HG03457 (cell line): ENCODE results near the gene TMEM119.
"Not testable (repeated sequence)": the region's sequence is repeated elsewhere in the genome, so short reads cannot be mapped to it uniquely, and the experiment has no call there.

Experiments used
- ATAC-seq: cut with Tn5 transposase; IDR thresholded peaks from one replicate; pipeline ENCODE4 v1.9.1; 2021; ENCODE audit warnings: moderate number of reproducible peaks; ENCODE audit not compliant: unreplicated experiment

The TMEM119 gene

GRCh38 chr12:108635201-108635996 lies 37.5 kb upstream of the TMEM119 start:
- ATAC-seq: peak; percentile 37

DNA sequence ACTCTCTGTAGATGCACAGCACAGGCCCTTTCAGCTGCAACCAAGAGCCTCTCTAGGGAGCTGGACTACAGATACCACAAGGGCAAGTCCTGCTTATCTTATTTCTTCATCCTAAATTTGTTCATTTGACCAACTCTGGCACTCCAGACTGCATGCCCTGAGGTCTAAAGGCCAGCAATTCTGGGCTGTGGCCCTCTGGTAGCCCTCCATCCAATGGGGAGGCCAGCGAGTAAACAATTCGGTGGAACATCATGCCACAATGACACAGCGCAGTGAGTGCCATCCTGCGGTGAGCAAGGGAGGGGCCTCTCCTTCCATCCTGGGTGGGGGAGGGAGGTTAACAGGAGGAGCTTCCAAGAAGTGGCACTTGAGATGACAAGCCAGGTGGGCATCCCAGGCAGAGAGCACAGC lies 36.5 kb upstream of the TMEM119 start:
- ATAC-seq: no peak

DNA sequence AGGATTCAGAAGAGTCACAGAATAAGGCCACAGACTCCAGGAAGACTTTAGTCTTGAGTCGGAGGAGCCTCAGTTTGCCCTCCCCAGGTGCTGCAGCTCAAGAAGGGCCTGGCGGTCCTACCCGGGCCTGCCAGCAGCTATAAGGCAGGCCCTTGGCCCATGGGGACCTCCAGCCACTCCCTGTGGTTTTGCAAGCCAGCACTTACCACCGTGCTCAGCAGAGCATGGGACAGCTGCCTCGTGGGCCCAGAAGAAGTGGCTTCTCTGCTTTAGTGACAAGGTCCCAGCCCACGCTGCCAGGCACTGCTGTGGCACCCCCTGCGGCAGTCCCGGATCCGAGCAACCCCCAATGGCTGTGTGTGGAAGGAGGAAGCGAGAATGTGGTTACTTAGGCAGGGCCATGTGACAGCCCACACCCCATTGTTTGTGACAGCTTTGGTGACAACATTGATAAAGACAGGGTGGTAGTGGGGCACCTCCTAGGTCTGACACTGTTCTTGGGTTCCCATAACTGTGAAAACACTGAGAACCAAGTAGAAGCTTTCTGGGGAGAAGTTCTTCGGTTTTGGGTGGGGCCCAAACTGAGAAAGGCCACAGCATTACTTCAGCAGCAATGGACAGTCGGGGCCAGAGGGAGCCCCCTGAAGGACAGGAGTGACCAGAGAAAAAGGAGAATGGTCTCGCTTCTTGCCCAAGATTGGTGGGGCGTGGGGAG lies 35.8 kb upstream of the TMEM119 start, which contains the start of gene SELPLG:
SELPLG (minus strand) TSS at position 361 of the 715 bp plus-strand sequence. CDS start 9,587 bp downstream, outside the sequence.
- peak; percentile 41 for ATAC-seq

GRCh38 chr12:108633081-108633533 lies 35.2 kb upstream of the TMEM119 start:
- no peak for ATAC-seq

DNA sequence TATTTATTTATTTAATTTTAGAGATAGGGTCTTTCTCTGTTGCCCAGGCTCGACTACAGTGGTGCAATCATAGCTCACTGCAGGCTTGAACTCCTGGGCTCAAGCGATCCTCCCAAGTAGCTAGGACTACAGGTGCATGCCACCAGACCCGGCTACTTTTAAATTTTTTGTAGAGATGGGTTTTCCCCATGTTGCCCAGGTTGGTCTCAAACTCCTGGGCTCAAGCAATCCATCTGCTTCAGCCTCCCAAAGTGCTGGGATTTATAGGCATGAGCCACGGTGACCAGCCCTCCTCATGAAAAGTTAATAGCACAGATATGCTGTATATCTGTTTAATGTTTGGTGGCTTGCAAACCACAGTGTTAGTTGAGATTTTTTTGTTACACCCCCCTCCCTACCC lies 33.4 kb upstream of the TMEM119 start:
- not testable (repeated sequence) for ATAC-seq

DNA sequence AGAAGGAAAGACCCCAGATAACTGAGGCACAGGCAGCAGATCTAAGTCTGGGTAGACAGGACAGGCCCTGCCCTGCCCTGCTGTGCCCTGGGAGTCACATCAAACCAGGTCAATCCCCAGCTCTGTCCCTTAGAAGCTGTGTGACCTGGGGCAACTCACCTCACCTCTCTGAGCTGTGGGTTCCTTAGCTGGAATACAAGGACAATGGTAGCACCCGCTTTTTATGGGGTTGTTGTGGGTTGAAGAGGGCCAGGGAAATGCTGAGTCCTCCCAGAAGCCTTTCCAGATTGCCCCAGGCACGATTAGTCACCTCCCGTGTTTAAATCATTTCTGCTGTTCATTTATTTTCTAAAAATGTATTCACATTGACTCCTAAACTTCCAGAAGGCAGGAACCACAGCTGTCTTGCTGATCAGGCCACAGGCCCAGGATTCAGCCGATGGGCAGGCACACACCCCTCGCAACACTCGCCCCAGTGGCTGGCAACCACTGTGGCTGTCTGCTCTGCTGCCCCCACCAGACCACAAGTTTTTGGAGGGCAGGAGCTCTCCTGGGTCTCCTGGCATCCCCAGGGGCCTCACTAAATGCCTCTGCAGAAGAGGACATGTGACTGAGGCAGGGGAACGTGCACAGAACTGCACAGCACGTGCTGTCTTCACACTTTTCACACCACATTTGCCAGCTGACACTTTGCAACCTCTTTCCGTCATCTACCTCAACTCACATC lies 32.8 kb upstream of the TMEM119 start:
- no peak for ATAC-seq

- ATAC-seq: no peak
Measured at GRCh38 chr12:108629824-108630476, 32.1 kb upstream of the TMEM119 start.

- ATAC-seq: no peak
Measured at GRCh38 chr12:108629151-108629550, 31.3 kb upstream of the TMEM119 start.

DNA sequence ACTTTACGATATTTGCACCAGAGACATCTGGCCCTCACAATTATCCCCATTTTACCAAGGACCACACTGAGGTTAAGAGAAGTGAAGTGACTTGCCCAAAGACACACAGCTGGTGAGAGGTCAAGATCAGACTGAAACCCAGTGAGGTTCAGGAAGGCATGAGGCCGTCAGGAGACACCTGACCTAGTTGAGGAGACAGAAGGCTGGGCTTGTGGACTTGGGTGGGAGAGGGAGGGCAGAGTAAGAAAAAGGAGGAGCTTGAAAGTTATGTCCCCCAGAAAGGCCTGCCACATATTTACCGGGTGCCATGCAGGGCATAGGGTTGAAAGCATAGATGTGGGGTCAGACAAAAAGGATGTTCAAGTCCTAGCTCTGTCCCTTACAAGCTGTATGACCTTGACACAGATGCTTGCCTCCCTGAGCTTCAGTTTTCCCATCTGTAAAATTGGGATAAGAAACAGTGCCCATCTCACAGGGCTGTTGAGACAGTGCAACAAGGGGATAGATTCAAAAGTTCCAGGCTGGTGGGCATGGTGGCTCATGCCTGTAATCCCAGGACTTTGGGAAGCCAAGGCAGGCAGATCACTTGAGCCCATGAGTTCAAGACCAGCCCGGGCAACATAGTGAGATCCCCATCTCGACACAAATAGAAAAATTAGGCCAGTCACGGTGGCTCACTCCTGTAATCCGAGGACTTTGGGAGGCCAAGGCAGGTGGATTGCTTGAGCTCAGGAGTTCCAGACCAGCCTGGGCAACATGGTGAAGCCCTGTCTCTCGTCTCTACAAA lies 29.4 kb upstream of the TMEM119 start:
- ATAC-seq: no peak

DNA sequence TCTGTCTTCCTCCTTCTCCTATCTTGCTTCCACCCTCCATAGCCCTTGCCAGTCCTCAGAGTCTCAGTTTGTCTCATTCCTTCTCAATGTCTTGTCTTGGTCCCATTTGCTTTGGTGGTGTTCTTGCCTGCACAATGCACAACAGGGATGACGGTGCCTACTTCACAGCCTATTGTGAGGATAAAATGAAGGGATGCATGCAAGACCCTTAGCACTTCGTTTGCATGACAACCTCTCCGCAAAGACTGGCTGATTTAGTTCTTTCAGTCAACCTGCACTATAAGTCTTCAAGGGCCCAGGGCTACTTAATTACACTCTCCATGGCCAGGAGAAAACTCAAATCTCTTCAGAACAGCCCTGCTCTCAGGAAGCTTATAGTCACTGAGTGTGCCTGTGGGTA lies 27.3 kb upstream of the TMEM119 start:
- no peak for ATAC-seq

DNA sequence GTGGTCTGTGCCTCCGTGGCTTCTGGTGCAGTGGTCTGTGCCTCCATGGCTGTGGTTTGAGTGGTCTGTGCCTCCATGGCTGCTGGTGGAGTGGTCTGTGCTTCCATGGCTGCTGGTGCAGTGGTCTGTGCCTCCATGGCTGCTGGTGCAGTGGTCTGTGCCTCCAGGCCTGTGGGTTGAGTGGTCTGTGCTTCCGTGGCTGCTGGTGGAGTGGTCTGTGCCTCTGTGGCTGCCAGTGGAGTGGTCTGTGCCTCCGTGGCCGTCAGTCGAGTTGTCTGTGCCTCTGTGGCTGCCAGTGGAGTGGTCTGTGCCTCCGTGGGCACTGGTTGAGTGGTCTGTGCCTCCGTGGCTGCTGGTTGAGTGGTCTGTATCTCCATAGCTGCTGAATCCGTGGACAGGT lies 25.7 kb upstream of the TMEM119 start:
- ATAC-seq: no peak

DNA sequence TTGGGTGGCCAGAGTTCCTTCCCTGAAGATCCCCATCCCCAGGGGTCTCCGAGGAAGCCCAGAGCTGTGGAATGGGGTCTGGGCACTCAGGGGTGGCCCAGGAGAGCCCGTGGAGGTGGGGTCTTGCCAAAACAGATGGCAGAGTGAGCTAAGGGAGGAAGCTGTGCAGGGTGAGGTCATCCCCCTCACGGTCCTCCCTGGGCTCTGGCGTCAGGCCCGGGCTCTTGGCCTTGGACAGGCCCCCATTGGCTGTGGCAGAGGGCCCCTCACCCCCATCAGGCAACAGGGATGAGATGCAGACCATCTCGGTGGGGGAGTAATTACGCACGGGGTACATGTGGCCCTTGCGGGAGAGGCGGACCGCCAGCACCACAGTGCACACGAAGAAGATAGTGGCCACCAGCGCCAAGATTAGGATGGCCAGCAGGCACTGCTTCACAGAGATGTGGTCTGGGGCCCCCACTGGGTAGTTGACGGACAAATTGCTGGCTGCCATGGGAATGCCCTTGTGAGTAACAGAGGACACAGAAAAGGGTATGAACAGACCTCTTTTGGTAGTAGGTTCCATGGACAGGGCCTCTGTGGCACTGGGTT lies 25.1 kb upstream of the TMEM119 start:
- no peak for ATAC-seq

GRCh38 chr12:108622421-108622820 lies 24.5 kb upstream of the TMEM119 start:
- ATAC-seq: no peak

DNA sequence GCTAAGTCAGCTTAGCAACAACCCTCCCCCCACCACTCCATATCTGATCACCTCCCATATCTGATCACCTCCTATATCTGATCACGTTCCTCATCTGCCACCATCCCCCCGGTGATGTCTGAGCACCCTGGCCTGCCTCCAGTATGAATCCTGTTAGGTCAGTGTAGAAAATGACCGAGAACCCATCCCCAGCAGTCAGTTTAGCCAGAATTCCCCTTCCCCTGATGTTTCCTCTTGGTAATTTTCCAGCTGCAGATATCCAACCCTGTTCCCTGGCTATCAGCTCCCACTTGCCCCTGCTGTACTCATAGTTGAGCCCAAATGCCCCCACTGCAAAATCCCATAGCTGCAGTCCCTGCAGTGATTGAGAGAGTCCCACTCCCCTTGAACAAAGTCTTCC lies 23.3 kb upstream of the TMEM119 start:
- ATAC-seq: no peak

DNA sequence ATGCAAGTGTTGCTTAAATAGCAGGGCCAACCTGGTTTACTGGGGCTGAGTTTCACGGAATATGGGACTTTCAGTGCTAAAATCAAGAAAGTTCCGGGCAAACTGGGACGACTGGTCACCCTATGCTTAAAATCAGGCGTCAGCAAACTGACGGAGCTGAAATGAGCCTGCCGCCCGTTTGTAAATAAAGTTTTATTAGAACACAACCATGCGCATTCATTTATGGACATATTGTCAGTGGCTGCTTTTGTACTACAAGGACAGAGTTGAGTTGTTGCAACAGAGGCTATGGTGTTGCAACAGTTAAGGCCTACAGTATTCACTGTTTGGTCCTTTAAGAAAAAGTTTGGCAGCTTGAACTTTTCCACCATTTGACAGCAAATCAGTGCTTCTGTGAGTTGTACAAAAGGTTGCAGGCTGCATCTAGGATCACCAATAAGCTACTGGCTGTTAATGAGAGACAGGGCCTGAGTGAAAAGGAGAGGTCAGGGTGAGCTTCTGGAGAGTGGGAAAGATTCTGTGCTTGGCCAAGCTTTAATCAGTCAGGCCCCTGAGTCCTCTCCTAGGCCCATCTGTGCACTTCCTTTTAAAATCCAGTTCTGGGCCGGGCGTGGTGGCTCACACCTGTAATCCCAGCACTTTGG lies 22.5 kb upstream of the TMEM119 start:
- ATAC-seq: no peak

- no peak for ATAC-seq
Measured at GRCh38 chr12:108619369-108620160, 21.7 kb upstream of the TMEM119 start.

DNA sequence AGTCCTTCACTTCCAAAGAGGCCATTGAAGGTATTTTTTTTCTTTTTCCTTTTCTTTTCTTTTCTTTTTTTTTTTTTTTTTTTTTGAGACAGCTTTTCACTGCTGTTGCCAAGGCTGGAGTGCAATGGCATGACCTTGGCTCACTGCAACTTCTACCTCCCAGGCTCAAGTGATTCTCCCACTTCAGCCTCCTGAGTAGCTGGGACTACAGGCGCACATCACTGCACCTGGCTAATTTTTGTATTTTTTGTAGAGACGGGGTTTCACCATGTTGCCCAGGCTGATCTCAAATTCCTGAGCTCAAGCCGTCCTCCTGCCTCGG lies 21.0 kb upstream of the TMEM119 start:
- ATAC-seq: not testable (repeated sequence)

- ATAC-seq: no peak
Measured at GRCh38 chr12:108618079-108618952, 20.4 kb upstream of the TMEM119 start.
